SU-DHL-6 (cell line): ENCODE measurements around the gene HOXA13.

Source experiments
- H2AFZ ChIP-seq: fragments of 200-600 bp; sonication (generic); 2 replicates; pipeline ENCODE4 v1.6.1; 2014; ENCODE audit warnings: low read depth, mild to moderate bottlenecking, moderate library complexity, mixed read lengths, antibody characterized with exemption, low read length; ENCODE audit not compliant: severe bottlenecking
- H3F3A ChIP-seq: fragments of 200-600 bp; shearing (Covaris generic); 2 replicates; pipeline ENCODE4 v1.6.0; 2016; ENCODE audit warnings: antibody characterized with exemption, mild to moderate bottlenecking; ENCODE audit not compliant: insufficient read depth
- H3K27ac ChIP-seq: fragments of 200-600 bp; sonication (generic); 2 replicates; pipeline ENCODE4 v1.5.1; 2016; ENCODE audit warnings: low read depth, mild to moderate bottlenecking, low read length, moderate library complexity, mixed read lengths
- H3K27me3 ChIP-seq: fragments of 200-600 bp; sonication (generic), shearing (Covaris generic); 2 replicates; pipeline ENCODE4 v1.6.0; 2014; ENCODE audit warnings: mild to moderate bottlenecking, low read length
- H3K36me3 ChIP-seq: fragments of 200-600 bp; sonication (generic); 2 replicates; pipeline ENCODE4 v1.6.1; 2014; ENCODE audit warnings: mild to moderate bottlenecking, low read length, mixed read lengths
- H3K4me2 ChIP-seq: fragments of 300-600, 200-600 bp; shearing (Covaris generic), sonication (generic); 2 replicates; pipeline ENCODE4 v1.6.0; 2014; ENCODE audit warnings: low read length, low read depth, mild to moderate bottlenecking; ENCODE audit not compliant: poor library complexity, severe bottlenecking
- H3K4me3 ChIP-seq: fragments of 200-600 bp; sonication (generic); 2 replicates; pipeline ENCODE4 v1.5.1; 2014; ENCODE audit warnings: antibody characterized with exemption, low read length, mild to moderate bottlenecking, mixed read lengths; ENCODE audit not compliant: insufficient read depth, poor library complexity, severe bottlenecking
- H3K79me2 ChIP-seq: fragments of 200-600 bp; sonication (generic); 2 replicates; pipeline ENCODE4 v1.6.1; 2014; ENCODE audit warnings: mild to moderate bottlenecking, low read length, moderate library complexity; ENCODE audit not compliant: insufficient read depth
- H3K9ac ChIP-seq: fragments of 200-600 bp; sonication (generic); 2 replicates; pipeline ENCODE4 v1.7.0; 2014; ENCODE audit warnings: mild to moderate bottlenecking, low read length
- H3K9me2 ChIP-seq: fragments of 200-600 bp; sonication (generic); replicated peaks from 2 replicates; pipeline ENCODE4 v1.6.1; 2014; ENCODE audit warnings: low read length; ENCODE audit not compliant: insufficient read depth
- H3K9me3 ChIP-seq: fragments of 200-600 bp; sonication (generic); 2 replicates; pipeline ENCODE4 v1.6.1; 2014; ENCODE audit warnings: low read length, mixed read lengths; ENCODE audit not compliant: insufficient read depth
- H4K20me1 ChIP-seq: fragments of 200-600 bp; sonication (generic); 2 replicates; pipeline ENCODE4 v1.6.1; 2014; ENCODE audit warnings: low read depth, mild to moderate bottlenecking, antibody characterized with exemption, low read length, moderate library complexity, mixed read lengths
- CTCF ChIP-seq: fragments of 200-600 bp; sonication (generic); IDR thresholded peaks from one replicate; pipeline ENCODE4 v1.5.1; 2017; ENCODE audit warnings: antibody characterized with exemption, mild to moderate bottlenecking, low read length, moderate library complexity; ENCODE audit not compliant: insufficient read depth, poor library complexity, severe bottlenecking
- EZH2phosphoT487 ChIP-seq: fragments of 200-600 bp; sonication (generic), shearing (Covaris generic); conservative IDR thresholded peaks from 2 replicates; pipeline ENCODE4 v1.6.1; 2018; ENCODE audit warnings: mild to moderate bottlenecking, antibody characterized with exemption, low read length, moderate library complexity, mixed read lengths

Gene HOXA13

GRCh38 chr7:27189997-27190748 lies 9.7 kb downstream of the HOXA13 start:
- no peaks in the 10 kb centered on the region for H3K27me3 ChIP-seq
- H3K27ac ChIP-seq, result no peak overlapping the region

GRCh38 chr7:27189295-27189996 lies 10.4 kb downstream of the HOXA13 start:
- H2AFZ ChIP-seq, result no peak overlapping the region
- H3K4me2 ChIP-seq, result no peak overlapping the region
- no peak overlapping the region for H3K27ac ChIP-seq
- H3K9me3 ChIP-seq, result no peaks in the 10 kb centered on the region
- H3K36me3 ChIP-seq, result no peaks in the 10 kb centered on the region
- H4K20me1 ChIP-seq, result no peaks in the 10 kb centered on the region
- no peaks in the 10 kb centered on the region for H3K9me2 ChIP-seq
- H3K79me2 ChIP-seq, result no peaks in the 10 kb centered on the region
- H3F3A ChIP-seq, result no peaks in the 10 kb centered on the region
- no peaks in the 10 kb centered on the region for H3K27me3 ChIP-seq
- no peak overlapping the region for H3K9ac ChIP-seq
- TF ChIP-seq EZH2phosphoT487, result no peak
- TF ChIP-seq CTCF, result no peak
- H3K4me3 ChIP-seq, result no peak overlapping the region

More at GRCh38 chr7:27189997-27190748, 9.7 kb downstream of the HOXA13 start:
- H4K20me1 ChIP-seq, result no peaks in the 10 kb centered on the region
- H2AFZ ChIP-seq, result no peak overlapping the region
- H3K4me3 ChIP-seq, result no peak overlapping the region
- no peaks in the 10 kb centered on the region for H3K9me3 ChIP-seq
- no peaks in the 10 kb centered on the region for H3K9me2 ChIP-seq
- no peaks in the 10 kb centered on the region for H3K36me3 ChIP-seq
- H3K79me2 ChIP-seq, result no peaks in the 10 kb centered on the region
- TF ChIP-seq EZH2phosphoT487 (no peak), CTCF (no peak)
- no peak overlapping the region for H3K4me2 ChIP-seq
- H3K9ac ChIP-seq, result no peak overlapping the region
- no peaks in the 10 kb centered on the region for H3F3A ChIP-seq

GRCh38 chr7:27188386-27189294 lies 11.3 kb downstream of the HOXA13 start:
- H3K9ac ChIP-seq, result no peak overlapping the region
- H4K20me1 ChIP-seq, result no peaks in the 10 kb centered on the region
- no peak overlapping the region for H3K4me2 ChIP-seq
- no peak overlapping the region for H3K27ac ChIP-seq
- no peak for TF ChIP-seq CTCF
- no peak for TF ChIP-seq EZH2phosphoT487
- H3K27me3 ChIP-seq, result no peaks in the 10 kb centered on the region
- H3F3A ChIP-seq, result no peaks in the 10 kb centered on the region
- no peaks in the 10 kb centered on the region for H3K9me3 ChIP-seq
- H3K36me3 ChIP-seq, result no peaks in the 10 kb centered on the region
- no peak overlapping the region for H2AFZ ChIP-seq
- no peak overlapping the region for H3K4me3 ChIP-seq
- H3K9me2 ChIP-seq, result no peaks in the 10 kb centered on the region
- no peaks in the 10 kb centered on the region for H3K79me2 ChIP-seq
